HG02678 (cell line): ENCODE results near the gene SPACA9.

ENCODE experiments used
- ATAC-seq: cut with Tn5 transposase; IDR thresholded peaks from one replicate; pipeline ENCODE4 v1.9.1; 2021; ENCODE audit warnings: mild to moderate bottlenecking, moderate library complexity; ENCODE audit not compliant: unreplicated experiment

Gene SPACA9

GRCh38 chr9:132878695-132879456, at the start of gene SPACA9:
Gene SPACA9, plus strand, starts transcription at chr9:132878898. Its CDS starts 5,050 bp downstream, at chr9:132883948.
- no peak for ATAC-seq

- no peak for ATAC-seq
Observed at GRCh38 chr9:132832171-132832881, 46.4 kb upstream of the SPACA9 start.

- no peak for ATAC-seq
Observed at GRCh38 chr9:132833550-132834121, 45.1 kb upstream of the SPACA9 start.

GRCh38 chr9:132834343-132834742, 44.4 kb upstream of the SPACA9 start:
- no peak for ATAC-seq

GRCh38 chr9:132837501-132838286, 41.0 kb upstream of the SPACA9 start:
- no peak for ATAC-seq

GRCh38 chr9:132838291-132838690, 40.4 kb upstream of the SPACA9 start:
- ATAC-seq, result no peak

GRCh38 chr9:132840980-132841379, 37.7 kb upstream of the SPACA9 start:
- ATAC-seq, result no peak

- no peak for ATAC-seq
Observed at GRCh38 chr9:132842124-132843044, 36.3 kb upstream of the SPACA9 start.

- no peak for ATAC-seq
Observed at GRCh38 chr9:132846109-132846917, 32.4 kb upstream of the SPACA9 start.

- no peak for ATAC-seq
Observed at GRCh38 chr9:132846918-132847515, 31.7 kb upstream of the SPACA9 start.

- no peak for ATAC-seq
Observed at GRCh38 chr9:132849185-132849706, 29.5 kb upstream of the SPACA9 start.

- ATAC-seq, result no peak
Observed at GRCh38 chr9:132853482-132853881, 25.2 kb upstream of the SPACA9 start.

GRCh38 chr9:132854832-132855231, 23.9 kb upstream of the SPACA9 start:
- ATAC-seq, result no peak

GRCh38 chr9:132855904-132856303, 22.8 kb upstream of the SPACA9 start:
- no peak for ATAC-seq

GRCh38 chr9:132857031-132857430, 21.7 kb upstream of the SPACA9 start:
- no peak for ATAC-seq

GRCh38 chr9:132857616-132858342, 20.9 kb upstream of the SPACA9 start:
- ATAC-seq, result no peak

GRCh38 chr9:132858751-132859150, 19.9 kb upstream of the SPACA9 start:
- ATAC-seq, result no peak

- no peak for ATAC-seq
Observed at GRCh38 chr9:132861666-132862065, 17.0 kb upstream of the SPACA9 start.
